H9 (cell line): ENCODE data around the gene PDPR. TPM values are rescaled to one million over a fixed set of nuclear protein-coding genes. Genes with fewer than 3 reads are reported as not detected.
"Not testable (repeated sequence)": the region's sequence is repeated elsewhere in the genome, so short reads cannot be mapped to it uniquely, and the experiment has no call there.

Experiments
- DNase-seq: peaks from one replicate; pipeline ENCODE4 v3.0.0-alpha.2; 2017
- H2AFZ ChIP-seq: one replicate; pipeline ENCODE4 v1.6.1; 2013; ENCODE audit warnings: mild to moderate bottlenecking, low read length, control low read depth, moderate library complexity
- H2AK5ac ChIP-seq: 2 replicates; pipeline ENCODE4 v1.6.1; 2013; ENCODE audit warnings: low read length, control low read depth, mixed read lengths; ENCODE audit not compliant: insufficient read length
- H2BK120ac ChIP-seq: one replicate; pipeline ENCODE4 v1.6.1; 2013; ENCODE audit warnings: low read depth, mild to moderate bottlenecking, low read length, control low read depth, inconsistent platforms; ENCODE audit not compliant: poor library complexity, severe bottlenecking
- H2BK12ac ChIP-seq: 2 replicates; pipeline ENCODE4 v1.6.1; 2013; ENCODE audit warnings: low read length, control low read depth, mixed read lengths, low read depth; ENCODE audit not compliant: insufficient read length
- H2BK15ac ChIP-seq: 2 replicates; pipeline ENCODE4 v1.6.1; 2013; ENCODE audit warnings: low read depth, low read length, control low read depth
- H2BK20ac ChIP-seq: one replicate; pipeline ENCODE4 v1.6.1; 2013; ENCODE audit warnings: low read depth, mild to moderate bottlenecking, low read length, control low read depth, inconsistent platforms; ENCODE audit not compliant: poor library complexity, severe bottlenecking
- H2BK5ac ChIP-seq: 2 replicates; pipeline ENCODE4 v1.6.1; 2013; ENCODE audit warnings: low read length, control low read depth, mixed read lengths; ENCODE audit not compliant: insufficient read length
- H3K14ac ChIP-seq: 2 replicates; pipeline ENCODE4 v1.6.1; 2013; ENCODE audit warnings: low read length, control low read depth; ENCODE audit not compliant: insufficient read depth
- H3K18ac ChIP-seq: 2 replicates; pipeline ENCODE4 v1.6.1; 2013; ENCODE audit warnings: low read depth, mild to moderate bottlenecking, mixed read lengths, low read length, control low read depth; ENCODE audit not compliant: insufficient read length
- H3K23ac ChIP-seq: 2 replicates; pipeline ENCODE4 v1.6.1; 2013; ENCODE audit warnings: low read length, control low read depth, mixed read lengths, low read depth; ENCODE audit not compliant: insufficient read length
- H3K23me2 ChIP-seq: 2 replicates; pipeline ENCODE4 v1.6.1; 2013; ENCODE audit warnings: low read depth, mild to moderate bottlenecking, mixed read lengths, low read length, control low read depth; ENCODE audit not compliant: insufficient read length, poor library complexity, severe bottlenecking
- H3K27ac ChIP-seq: 2 replicates; pipeline ENCODE4 v1.5.1; 2013; ENCODE audit warnings: low read length, control low read depth, mixed read lengths, low read depth; ENCODE audit not compliant: insufficient read length
- H3K27me3 ChIP-seq: 2 replicates; pipeline ENCODE4 v1.6.1; 2013; ENCODE audit warnings: low read length, control low read depth, inconsistent platforms; ENCODE audit not compliant: insufficient read depth
- H3K4ac ChIP-seq: 2 replicates; pipeline ENCODE4 v1.6.1; 2013; ENCODE audit warnings: low read depth, mild to moderate bottlenecking, control low read depth, inconsistent platforms, low read length, moderate library complexity
- H3K4me1 ChIP-seq: 2 replicates; pipeline ENCODE4 v1.6.1; 2013; ENCODE audit warnings: low read length, control low read depth, inconsistent platforms; ENCODE audit not compliant: insufficient read depth
- H3K4me2 ChIP-seq: 2 replicates; pipeline ENCODE4 v1.6.1; 2013; ENCODE audit warnings: low read length, control low read depth, mixed read lengths; ENCODE audit not compliant: insufficient read length, insufficient read depth
- H3K56ac ChIP-seq: 2 replicates; pipeline ENCODE4 v1.6.1; 2013; ENCODE audit warnings: low read depth, mild to moderate bottlenecking, mixed read lengths, low read length, control low read depth; ENCODE audit not compliant: insufficient read length
- H3K79me1 ChIP-seq: 2 replicates; pipeline ENCODE4 v1.6.1; 2013; ENCODE audit warnings: low read depth, mild to moderate bottlenecking, moderate library complexity, low read length, control low read depth, inconsistent platforms; ENCODE audit not compliant: insufficient read depth, poor library complexity, severe bottlenecking
- H3K79me2 ChIP-seq: 2 replicates; pipeline ENCODE4 v1.6.1; 2013; ENCODE audit warnings: low read length, control low read depth, inconsistent platforms; ENCODE audit not compliant: insufficient read depth
- H3K9ac ChIP-seq: 2 replicates; pipeline ENCODE4 v1.6.1; 2013; ENCODE audit warnings: low read length, control low read depth, mixed read lengths; ENCODE audit not compliant: insufficient read length; ENCODE audit errors: extremely low read depth
- H3K9me3 ChIP-seq: one replicate; pipeline ENCODE4 v1.6.1; 2013; ENCODE audit warnings: low read depth, low read length, inconsistent platforms; ENCODE audit not compliant: control insufficient read depth
- H3T11ph ChIP-seq: one replicate; pipeline ENCODE4 v1.6.1; 2013; ENCODE audit warnings: mild to moderate bottlenecking, low read length, control low read depth, inconsistent platforms
- H4K20me1 ChIP-seq: one replicate; pipeline ENCODE4 v1.6.1; 2013; ENCODE audit not compliant: control insufficient read depth, insufficient read length, insufficient read depth
- H4K5ac ChIP-seq: 2 replicates; pipeline ENCODE4 v1.6.1; 2013; ENCODE audit warnings: low read depth, mild to moderate bottlenecking, mixed read lengths, low read length, control low read depth; ENCODE audit not compliant: insufficient read length
- H4K8ac ChIP-seq: replicated peaks from 2 replicates; pipeline ENCODE4 v1.6.1; 2013; ENCODE audit warnings: low read length, control low read depth, mixed read lengths, low read depth; ENCODE audit not compliant: insufficient read length
- H4K91ac ChIP-seq: 2 replicates; pipeline ENCODE4 v1.6.1; 2013; ENCODE audit warnings: low read depth, mild to moderate bottlenecking, moderate library complexity, mixed read lengths, low read length, control low read depth; ENCODE audit not compliant: insufficient read length
- H3K27ac Mint-ChIP-seq, 3 experiments: 2 replicates in 2 of 3; 3 replicates in 1 of 3; pipeline ENCODE4 v1.8.0; 2020 to 2021; ENCODE audit warnings: mixed read lengths in 3 of 3, mild to moderate bottlenecking in 1 of 3, moderate library complexity in 1 of 3
- H3K27me3 Mint-ChIP-seq: 2 replicates; pipeline ENCODE4 v1.8.0; 2021; ENCODE audit warnings: low read depth, mild to moderate bottlenecking, moderate library complexity, mixed read lengths
- H3K36me3 Mint-ChIP-seq, 3 experiments: 2 replicates in 2 of 3; 3 replicates in 1 of 3; pipeline ENCODE4 v1.8.0; 2020 to 2021; ENCODE audit warnings: low read depth in 3 of 3, mixed read lengths in 3 of 3; ENCODE audit not compliant: insufficient read depth in 1 of 3
- H3K4me1 Mint-ChIP-seq, 2 experiments: 2 replicates each; pipeline ENCODE4 v1.8.0; 2020; ENCODE audit warnings: mixed read lengths in 2 of 2
- H3K4me3 Mint-ChIP-seq, 2 experiments: 2 replicates in 1 of 2; 3 replicates in 1 of 2; pipeline ENCODE4 v1.8.0; 2020 to 2021; ENCODE audit warnings: mild to moderate bottlenecking in 2 of 2, mixed read lengths in 2 of 2, moderate library complexity in 1 of 2
- H3K9me3 Mint-ChIP-seq, 2 experiments: 2 replicates in 1 of 2; 3 replicates in 1 of 2; pipeline ENCODE4 v1.8.0; 2020; ENCODE audit warnings: mild to moderate bottlenecking in 2 of 2, mixed read lengths in 2 of 2, moderate library complexity in 1 of 2
- whole genome bisulfite sequencing: extraction: QIAGEN DNeasy Blood & Tissue Kit; methylation state at CpG from one replicate; pipeline ENCODE4 v1.1.7; 2013; ENCODE audit warnings: missing lambda C conversion rate, low lambda C conversion rate, mixed read lengths; ENCODE audit not compliant: insufficient read length; ENCODE audit errors: extremely low coverage; 5-methylcytosine and 5-hydroxymethylcytosine counted together
- total RNA-seq: library from RNA; stranded (reverse); gene quantifications from 2 replicates; pipeline ENCODE4 v1.2.1, GENCODE V29; 2021

Gene PDPR
- total RNA-seq, 1 experiment from 2014 or later, result 37.2 TPM

- not testable (repeated sequence) for H2BK5ac ChIP-seq
- no CpG with 5 or more reads among the region's 11 CpGs for WGBS
Measured at GRCh38 chr16:70126226-70126625, 12.1 kb downstream of the PDPR start.

GRCh38 chr16:70127706-70128105 is 13.6 kb downstream of the PDPR start:
- H3K14ac ChIP-seq, H4K20me1 ChIP-seq, H2AFZ ChIP-seq, H3K9ac ChIP-seq, H2BK20ac ChIP-seq, H2BK120ac ChIP-seq, H2AK5ac ChIP-seq, H3K79me1 ChIP-seq, H3K27ac Mint-ChIP-seq, H3K4me2 ChIP-seq, H3K23ac ChIP-seq, H2BK15ac ChIP-seq, H3K9me3 Mint-ChIP-seq, DNase-seq, H4K91ac ChIP-seq, H3K79me2 ChIP-seq, H4K8ac ChIP-seq, H2BK12ac ChIP-seq, H3K56ac ChIP-seq, H3K9me3 ChIP-seq, H3K27ac ChIP-seq, H3T11ph ChIP-seq, H3K4me1 ChIP-seq, H3K4me1 Mint-ChIP-seq, H3K18ac ChIP-seq, H3K4me3 Mint-ChIP-seq, H3K27me3 Mint-ChIP-seq, H3K4ac ChIP-seq, H3K23me2 ChIP-seq, H4K5ac ChIP-seq, H3K27me3 ChIP-seq, H2BK5ac ChIP-seq: not testable (repeated sequence)
- no CpG with 5 or more reads among the region's 5 CpGs for WGBS
- H3K36me3 Mint-ChIP-seq, result peaks cover 27 to 76% (median 60%) of the 10 kb centered on the region in 3 experiments; a peak in 6 of 7 replicates

More at GRCh38 chr16:70126226-70126625, 12.1 kb downstream of the PDPR start:
- H2AFZ ChIP-seq, H3K4me2 ChIP-seq, H3K23ac ChIP-seq, H3K79me2 ChIP-seq, H3K23me2 ChIP-seq, H3K18ac ChIP-seq, H3K4me1 ChIP-seq, H3K4ac ChIP-seq, H3K27ac Mint-ChIP-seq, H4K20me1 ChIP-seq, H3T11ph ChIP-seq, H3K56ac ChIP-seq, H2BK15ac ChIP-seq, H3K4me3 Mint-ChIP-seq, H3K14ac ChIP-seq, H3K79me1 ChIP-seq, H3K9me3 Mint-ChIP-seq, H3K27ac ChIP-seq, H2BK20ac ChIP-seq, H2BK120ac ChIP-seq, DNase-seq, H3K27me3 ChIP-seq, H3K27me3 Mint-ChIP-seq, H2AK5ac ChIP-seq, H3K9ac ChIP-seq, H4K91ac ChIP-seq, H2BK12ac ChIP-seq, H3K4me1 Mint-ChIP-seq, H4K8ac ChIP-seq, H3K9me3 ChIP-seq, H4K5ac ChIP-seq: not testable (repeated sequence)
- peaks cover 33 to 72% (median 59%) of the 10 kb centered on the region in 3 experiments for H3K36me3 Mint-ChIP-seq
